Prostate gland (tissue), 2 donors: ENCODE data around the gene ATG101. TPM values are rescaled to one million over a fixed set of nuclear protein-coding genes. Genes with fewer than 3 reads are reported as not detected.

Source experiments
- DNase-seq: peaks from one replicate; pipeline ENCODE4 v3.0.0-alpha.2; 2019; ENCODE audit warnings: low spot score
- H3K27ac ChIP-seq, 2 donors: fragments of 200-600 bp; sonication (generic); 2 replicates each; pipeline ENCODE4 v1.5.1; 2017 to 2019
- H3K27me3 ChIP-seq: fragments of 200-600 bp; sonication (generic); replicated peaks from 2 replicates; pipeline ENCODE4 v1.5.1; 2019; ENCODE audit not compliant: insufficient read depth
- H3K36me3 ChIP-seq, 2 donors: fragments of 200-600 bp; sonication (generic); 1 replicate in 1 of 2; 2 replicates in 1 of 2; pipeline versions ENCODE4 v1.5.1 to v1.8.1; 2017 to 2019
- H3K4me1 ChIP-seq: fragments of 200-600 bp; sonication (generic); replicated peaks from 2 replicates; pipeline ENCODE4 v1.5.1; 2019
- H3K4me3 ChIP-seq, 2 donors: fragments of 200-600 bp; sonication (generic); 2 replicates each; pipeline ENCODE4 v1.5.1; 2017 to 2019
- H3K9me3 ChIP-seq: fragments of 200-600 bp; sonication (generic); 2 replicates; pipeline ENCODE4 v1.5.1; 2017
- CTCF ChIP-seq, 4 experiments: fragments of 200-600 bp in 2 of 4; fragments of 450-650 bp in 2 of 4; sonication (generic) in 2 of 4; IDR thresholded peaks; 1 replicate in 3 of 4; 2 replicates in 1 of 4; pipeline ENCODE4 v1.5.1; 2016 to 2019; ENCODE audit warnings: antibody characterized with exemption in 4 of 4, mild to moderate bottlenecking in 2 of 4, moderate library complexity in 2 of 4
- POLR2A ChIP-seq: fragments of 450-650 bp; IDR thresholded peaks from one replicate; pipeline ENCODE4 v1.6.1; 2016; ENCODE audit warnings: antibody characterized with exemption, mild to moderate bottlenecking
- POLR2AphosphoS5 ChIP-seq: sonication (generic); formaldehyde crosslinking; IDR thresholded peaks from one replicate; pipeline ENCODE4 v1.6.1; 2017; ENCODE audit warnings: antibody characterized with exemption
- WGBS: methylation state at CpG from one replicate; pipeline ENCODE4 v1.1.5; 2018; 5-methylcytosine and 5-hydroxymethylcytosine counted together
- intact Hi-C: fragments of 100-400 bp; cut with DNase I; formaldehyde crosslinking; loops from one replicate; pipeline ENCODE4 v1.14.2; 2022
- total RNA-seq, 2 donors: library from RNA; depleted of rRNA; stranded (reverse); fragments of >200 nt; gene quantifications; one replicate each; pipeline ENCODE4 v1.1.0, GENCODE V29; 2016

The ATG101 gene
- 10 to 100 TPM; 60.0 to 64.1 TPM for total RNA-seq

GRCh38 chr12:52069327-52070184 is at the start of gene ATG101:
ATG101 (plus strand) TSS chr12:52069978; CDS start chr12:52073651, 3,673 bp downstream.
- peak; percentile 97 for TF ChIP-seq POLR2AphosphoS5
- peak; percentile 46 for TF ChIP-seq POLR2A
- TF ChIP-seq CTCF (IDR thresholded peaks at IDR 0.05) = peak; percentile 49 to 95 (median 72)
- H3K9me3 ChIP-seq = no peaks in the 10 kb centered on the region
- DNase-seq = peak; percentile 89
- intact Hi-C loops = no loop called here
- H3K27me3 ChIP-seq = no peaks in the 10 kb centered on the region
- peaks cover 13% of the 10 kb centered on the region for H3K4me1 ChIP-seq
- H3K36me3 ChIP-seq = no peaks in the 10 kb centered on the region
- peak within 1 kb of the TSS; percentile 68 to 87 for H3K4me3 ChIP-seq
- under 1% methylated on average over 53 of the region's 60 CpGs for WGBS
- H3K27ac ChIP-seq = peak within 1 kb of the TSS; percentile 82 to 89

- DNase-seq = no peak
- Histone ChIP-seq H3K36me3 (no peaks in the 10 kb centered on the region), H3K27ac (no peak overlapping the region), H3K9me3 (no peaks in the 10 kb centered on the region), H3K4me1 (no peaks in the 10 kb centered on the region), H3K27me3 (no peaks in the 10 kb centered on the region), H3K4me3 (no peak overlapping the region)
- TF ChIP-seq POLR2A (no peak), CTCF (IDR thresholded peaks at IDR 0.05) (peak in 3 of 4 experiments; percentile 50 to 62 (median 61)), POLR2AphosphoS5 (peak; percentile 14)
- intact Hi-C loops = loop anchor here (2.0 kb wide), 1 partner anchor 16 kb away; no protein-coding TSS in a partner anchor
- 45% methylated on average over 9 of the region's 9 CpGs for WGBS
Measured at GRCh38 chr12:52020539-52021336, 49.0 kb upstream of the ATG101 start.

GRCh38 chr12:52022841-52023181 is 47.0 kb upstream of the ATG101 start:
- no peak for TF ChIP-seq POLR2A
- no peak for TF ChIP-seq CTCF (IDR thresholded peaks at IDR 0.05)
- no peak for TF ChIP-seq POLR2AphosphoS5
- DNase-seq = no peak
- no peaks in the 10 kb centered on the region for H3K9me3 ChIP-seq
- peak overlapping the region; percentile 56 to 57 for H3K27ac ChIP-seq
- H3K4me3 ChIP-seq = peak overlapping the region; percentile 42 to 44
- no peaks in the 10 kb centered on the region for H3K36me3 ChIP-seq
- no peaks in the 10 kb centered on the region for H3K27me3 ChIP-seq
- H3K4me1 ChIP-seq = no peaks in the 10 kb centered on the region
- intact Hi-C loops = no loop called here
- 22% methylated on average over 14 of the region's 14 CpGs for WGBS

- no peaks in the 10 kb centered on the region for H3K9me3 ChIP-seq
- intact Hi-C loops = no loop called here
- WGBS = 1% methylated on average over 70 of the region's 70 CpGs
- no peaks in the 10 kb centered on the region for H3K36me3 ChIP-seq
- H3K27me3 ChIP-seq = no peaks in the 10 kb centered on the region
- TF ChIP-seq POLR2A = peak; percentile 13
- peak; percentile 98 to 99 (median 99) for TF ChIP-seq CTCF (IDR thresholded peaks at IDR 0.05)
- TF ChIP-seq POLR2AphosphoS5 = peak; percentile 40
- peak overlapping the region; percentile 56 to 57 for H3K27ac ChIP-seq
- peak overlapping the region; percentile 42 to 44 for H3K4me3 ChIP-seq
- DNase-seq = peak; percentile 83
- no peaks in the 10 kb centered on the region for H3K4me1 ChIP-seq
Measured at GRCh38 chr12:52023182-52023975, 46.4 kb upstream of the ATG101 start.
